Tibial nerve (tissue), 4 donors: ENCODE results near the gene AFAP1.

Experiments
- EP300 ChIP-seq, 2 donors: sonication (generic); formaldehyde crosslinking; IDR thresholded peaks; one replicate each; pipeline ENCODE4 v1.6.1; 2017; ENCODE audit warnings: antibody characterized with exemption in 2 of 2, mild to moderate bottlenecking in 1 of 2
- POLR2A ChIP-seq, 2 donors: fragments of 450-650 bp; IDR thresholded peaks; one replicate each; pipeline ENCODE4 v1.6.1; 2017; ENCODE audit warnings: antibody characterized with exemption in 2 of 2, mild to moderate bottlenecking in 2 of 2, moderate library complexity in 2 of 2
- TF ChIP-seq, protein P1 (sequence below), 5 experiments: fragments of 200-600 bp in 3 of 5; fragments of 450-650 bp in 2 of 5; sonication (generic) in 3 of 5; IDR thresholded peaks; one replicate each; pipeline ENCODE4 v1.5.1; 2016 to 2019; ENCODE audit warnings: antibody characterized with exemption in 5 of 5, mild to moderate bottlenecking in 3 of 5, moderate library complexity in 2 of 5

DNA sequence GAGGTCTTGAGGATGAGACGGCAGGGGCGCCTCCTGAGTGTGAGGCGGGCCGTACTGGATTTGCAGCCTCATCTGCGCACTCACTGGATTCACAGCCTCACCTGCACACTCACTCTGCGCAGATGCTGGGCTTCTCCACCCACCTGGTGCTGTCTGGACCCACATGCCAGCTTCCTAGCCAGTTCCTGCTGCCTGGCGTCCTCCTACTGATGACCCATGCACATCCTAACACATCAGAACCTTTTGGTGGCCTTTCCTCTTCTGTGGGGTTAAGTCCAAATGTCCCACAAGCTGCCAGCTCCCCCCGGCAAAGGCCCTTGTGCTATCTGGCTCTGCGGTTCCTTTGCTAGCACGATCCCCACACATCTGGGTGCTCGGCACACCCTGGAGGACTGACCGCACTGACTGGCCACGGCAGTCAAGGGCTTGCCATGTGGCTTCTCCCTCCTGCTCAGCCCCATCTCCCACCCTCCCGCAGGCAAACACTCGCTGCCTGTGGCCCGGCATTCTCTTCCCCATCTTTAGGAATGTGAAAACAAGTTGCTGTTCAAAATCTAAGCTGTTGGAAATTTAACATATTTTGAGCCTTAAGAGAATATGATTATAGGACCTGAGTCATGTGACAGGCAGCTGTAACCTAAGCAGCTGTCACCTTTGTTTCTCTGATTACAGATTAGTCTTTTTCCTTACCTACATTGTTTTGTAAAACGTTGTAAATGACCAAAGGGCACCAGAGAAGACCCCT, 39.4 kb upstream of the AFAP1 start:
- TF ChIP-seq POLR2A (IDR thresholded peaks at IDR 0.05) (no peak), EP300 (IDR thresholded peaks at IDR 0.05) (no peak)
- TF ChIP-seq, protein P1, sequence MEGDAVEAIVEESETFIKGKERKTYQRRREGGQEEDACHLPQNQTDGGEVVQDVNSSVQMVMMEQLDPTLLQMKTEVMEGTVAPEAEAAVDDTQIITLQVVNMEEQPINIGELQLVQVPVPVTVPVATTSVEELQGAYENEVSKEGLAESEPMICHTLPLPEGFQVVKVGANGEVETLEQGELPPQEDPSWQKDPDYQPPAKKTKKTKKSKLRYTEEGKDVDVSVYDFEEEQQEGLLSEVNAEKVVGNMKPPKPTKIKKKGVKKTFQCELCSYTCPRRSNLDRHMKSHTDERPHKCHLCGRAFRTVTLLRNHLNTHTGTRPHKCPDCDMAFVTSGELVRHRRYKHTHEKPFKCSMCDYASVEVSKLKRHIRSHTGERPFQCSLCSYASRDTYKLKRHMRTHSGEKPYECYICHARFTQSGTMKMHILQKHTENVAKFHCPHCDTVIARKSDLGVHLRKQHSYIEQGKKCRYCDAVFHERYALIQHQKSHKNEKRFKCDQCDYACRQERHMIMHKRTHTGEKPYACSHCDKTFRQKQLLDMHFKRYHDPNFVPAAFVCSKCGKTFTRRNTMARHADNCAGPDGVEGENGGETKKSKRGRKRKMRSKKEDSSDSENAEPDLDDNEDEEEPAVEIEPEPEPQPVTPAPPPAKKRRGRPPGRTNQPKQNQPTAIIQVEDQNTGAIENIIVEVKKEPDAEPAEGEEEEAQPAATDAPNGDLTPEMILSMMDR (IDR thresholded peaks at IDR 0.05): no peak
